Measurements from ENCODE around the gene FGGY.

DNA sequence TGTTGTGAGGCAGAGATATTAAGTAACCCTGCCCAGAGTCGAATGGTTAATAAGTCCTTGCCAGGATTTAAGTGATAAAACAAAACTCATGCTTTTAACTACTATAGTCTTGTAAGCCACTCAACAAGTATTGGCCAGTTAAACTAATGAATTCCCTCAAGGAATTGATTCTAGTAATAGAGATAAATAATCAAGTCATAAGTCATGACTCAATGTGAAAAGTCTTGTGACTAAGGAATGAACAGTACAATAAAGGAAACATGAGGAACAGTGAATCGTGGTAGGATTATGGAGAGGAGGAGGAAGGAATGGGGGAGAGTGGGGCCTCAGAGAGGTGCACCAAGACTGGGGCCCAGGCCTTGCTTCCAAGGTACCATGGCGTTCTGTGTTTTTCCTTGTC is 104.7 kb downstream of the FGGY start:
- TF ChIP-seq POLR2A (IDR thresholded peaks at IDR 0.05; ENCODE audit: low read depth) (no peak), POLR2AphosphoS5 (IDR thresholded peaks at IDR 0.05) (no peak), EP300 (IDR thresholded peaks at IDR 0.05) (no peak)
- TF ChIP-seq, protein P1, sequence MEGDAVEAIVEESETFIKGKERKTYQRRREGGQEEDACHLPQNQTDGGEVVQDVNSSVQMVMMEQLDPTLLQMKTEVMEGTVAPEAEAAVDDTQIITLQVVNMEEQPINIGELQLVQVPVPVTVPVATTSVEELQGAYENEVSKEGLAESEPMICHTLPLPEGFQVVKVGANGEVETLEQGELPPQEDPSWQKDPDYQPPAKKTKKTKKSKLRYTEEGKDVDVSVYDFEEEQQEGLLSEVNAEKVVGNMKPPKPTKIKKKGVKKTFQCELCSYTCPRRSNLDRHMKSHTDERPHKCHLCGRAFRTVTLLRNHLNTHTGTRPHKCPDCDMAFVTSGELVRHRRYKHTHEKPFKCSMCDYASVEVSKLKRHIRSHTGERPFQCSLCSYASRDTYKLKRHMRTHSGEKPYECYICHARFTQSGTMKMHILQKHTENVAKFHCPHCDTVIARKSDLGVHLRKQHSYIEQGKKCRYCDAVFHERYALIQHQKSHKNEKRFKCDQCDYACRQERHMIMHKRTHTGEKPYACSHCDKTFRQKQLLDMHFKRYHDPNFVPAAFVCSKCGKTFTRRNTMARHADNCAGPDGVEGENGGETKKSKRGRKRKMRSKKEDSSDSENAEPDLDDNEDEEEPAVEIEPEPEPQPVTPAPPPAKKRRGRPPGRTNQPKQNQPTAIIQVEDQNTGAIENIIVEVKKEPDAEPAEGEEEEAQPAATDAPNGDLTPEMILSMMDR (IDR thresholded peaks at IDR 0.05), result no peak

All from esophagus muscularis mucosa (tissue), 4 donors.